Rectal smooth muscle tissue (tissue), 1 donor: ENCODE results near the gene LARGE1.
"Not testable (repeated sequence)": the region's sequence is repeated elsewhere in the genome, so short reads cannot be mapped to it uniquely, and the experiment has no call there.

Source experiments
- H3K27ac ChIP-seq: one replicate; pipeline ENCODE4 v1.7.0; 2013; ENCODE audit warnings: low read depth, low read length, inconsistent platforms
- H3K27me3 ChIP-seq: one replicate; pipeline ENCODE4 v1.7.0; 2013; ENCODE audit warnings: low read length; ENCODE audit not compliant: control insufficient read depth, insufficient read depth
- H3K36me3 ChIP-seq: one replicate; pipeline ENCODE4 v1.7.0; 2013; ENCODE audit warnings: low read length; ENCODE audit not compliant: control insufficient read depth, insufficient read depth
- H3K4me1 ChIP-seq: one replicate; pipeline ENCODE4 v1.7.0; 2013; ENCODE audit warnings: low read length; ENCODE audit not compliant: control insufficient read depth, insufficient read depth
- H3K4me3 ChIP-seq: one replicate; pipeline ENCODE4 v1.7.0; 2013; ENCODE audit warnings: low read length
- H3K9ac ChIP-seq: one replicate; pipeline ENCODE4 v1.7.0; 2013; ENCODE audit warnings: low read length

LARGE1 gene

GRCh38 chr22:33477120-33478111 is 442.9 kb downstream of the LARGE1 start:
- H3K27me3 ChIP-seq = no peaks in the 10 kb centered on the region
- no peak overlapping the region for H3K27ac ChIP-seq
- no peak overlapping the region for H3K4me3 ChIP-seq
- H3K9ac ChIP-seq = no peak overlapping the region
- no peaks in the 10 kb centered on the region for H3K4me1 ChIP-seq
- H3K36me3 ChIP-seq = no peaks in the 10 kb centered on the region

GRCh38 chr22:33476716-33477115 is 443.6 kb downstream of the LARGE1 start:
- Histone ChIP-seq H3K27me3 (no peaks in the 10 kb centered on the region), H3K27ac (peak overlapping the region; percentile 48), H3K4me1 (no peaks in the 10 kb centered on the region), H3K36me3 (no peaks in the 10 kb centered on the region), H3K9ac (no peak overlapping the region), H3K4me3 (no peak overlapping the region)

- no peaks in the 10 kb centered on the region for H3K36me3 ChIP-seq
- no peak overlapping the region for H3K9ac ChIP-seq
- H3K4me1 ChIP-seq = no peaks in the 10 kb centered on the region
- H3K27me3 ChIP-seq = no peaks in the 10 kb centered on the region
- H3K27ac ChIP-seq = no peak overlapping the region
- no peak overlapping the region for H3K4me3 ChIP-seq
These were observed 444.1 kb downstream of the LARGE1 start for GRCh38 chr22:33476206-33476605.

GRCh38 chr22:33474587-33474986 is 445.7 kb downstream of the LARGE1 start:
- H3K9ac ChIP-seq = no peak overlapping the region
- H3K4me3 ChIP-seq = no peak overlapping the region
- H3K4me1 ChIP-seq = no peaks in the 10 kb centered on the region
- no peak overlapping the region for H3K27ac ChIP-seq
- H3K27me3 ChIP-seq = no peaks in the 10 kb centered on the region
- H3K36me3 ChIP-seq = no peaks in the 10 kb centered on the region

- Histone ChIP-seq H3K27me3 (no peaks in the 10 kb centered on the region), H3K36me3 (no peaks in the 10 kb centered on the region), H3K4me1 (no peaks in the 10 kb centered on the region), H3K9ac (no peak overlapping the region), H3K27ac (no peak overlapping the region), H3K4me3 (no peak overlapping the region)
These were observed 447.6 kb downstream of the LARGE1 start for GRCh38 chr22:33472462-33473344.

- Histone ChIP-seq H3K27me3 (no peaks in the 10 kb centered on the region), H3K36me3 (no peaks in the 10 kb centered on the region), H3K9ac (no peak overlapping the region), H3K4me3 (no peak overlapping the region), H3K4me1 (no peaks in the 10 kb centered on the region), H3K27ac (no peak overlapping the region)
These were observed 449.8 kb downstream of the LARGE1 start for GRCh38 chr22:33470456-33470855.

GRCh38 chr22:33467620-33468095 is 452.6 kb downstream of the LARGE1 start:
- Histone ChIP-seq H3K36me3 (no peaks in the 10 kb centered on the region), H3K4me1 (no peaks in the 10 kb centered on the region), H3K9ac (no peak overlapping the region), H3K4me3 (no peak overlapping the region), H3K27ac (no peak overlapping the region), H3K27me3 (no peaks in the 10 kb centered on the region)

GRCh38 chr22:33467080-33467479 is 453.2 kb downstream of the LARGE1 start:
- H3K9ac ChIP-seq = no peak overlapping the region
- no peaks in the 10 kb centered on the region for H3K27me3 ChIP-seq

GRCh38 chr22:33465554-33465953 is 454.7 kb downstream of the LARGE1 start:
- no peak overlapping the region for H3K4me3 ChIP-seq
- no peak overlapping the region for H3K27ac ChIP-seq
- H3K4me1 ChIP-seq = no peaks in the 10 kb centered on the region
- H3K36me3 ChIP-seq = no peaks in the 10 kb centered on the region
- no peak overlapping the region for H3K9ac ChIP-seq
- H3K27me3 ChIP-seq = no peaks in the 10 kb centered on the region

More at GRCh38 chr22:33467080-33467479, 453.2 kb downstream of the LARGE1 start:
- Histone ChIP-seq H3K4me1 (no peaks in the 10 kb centered on the region), H3K4me3 (no peak overlapping the region), H3K27ac (no peak overlapping the region), H3K36me3 (no peaks in the 10 kb centered on the region)

GRCh38 chr22:33464698-33465097 is 455.6 kb downstream of the LARGE1 start:
- Histone ChIP-seq H3K27ac (no peak overlapping the region), H3K9ac (no peak overlapping the region), H3K27me3 (no peaks in the 10 kb centered on the region), H3K4me3 (no peak overlapping the region), H3K4me1 (no peaks in the 10 kb centered on the region), H3K36me3 (no peaks in the 10 kb centered on the region)

GRCh38 chr22:33461698-33462434 is 458.4 kb downstream of the LARGE1 start:
- no peak overlapping the region for H3K27ac ChIP-seq
- no peak overlapping the region for H3K4me3 ChIP-seq
- no peak overlapping the region for H3K9ac ChIP-seq
- H3K27me3 ChIP-seq = no peaks in the 10 kb centered on the region
- H3K36me3 ChIP-seq = no peaks in the 10 kb centered on the region
- no peaks in the 10 kb centered on the region for H3K4me1 ChIP-seq

GRCh38 chr22:33461245-33461644 is 459.0 kb downstream of the LARGE1 start:
- H3K36me3 ChIP-seq, H3K27me3 ChIP-seq, H3K4me3 ChIP-seq, H3K4me1 ChIP-seq, H3K9ac ChIP-seq, H3K27ac ChIP-seq: not testable (repeated sequence)
